Transverse colon (tissue), 4 donors: ENCODE results near the gene FXYD7. TPM values are rescaled to one million over a fixed set of nuclear protein-coding genes. Genes with fewer than 3 reads are reported as not detected.

Experiments used
- DNase-seq: peaks from one replicate; pipeline ENCODE4 v3.0.0-alpha.2; 2019
- H3K27ac ChIP-seq, 4 donors: fragments of 200-600 bp; sonication (generic); 2 replicates each; pipeline ENCODE4 v1.5.1; 2016 to 2018; ENCODE audit warnings: inconsistent platforms in 4 of 4
- H3K27me3 ChIP-seq: fragments of 200-600 bp; sonication (generic); 2 replicates; pipeline ENCODE4 v1.5.1; 2017; ENCODE audit warnings: inconsistent platforms
- H3K36me3 ChIP-seq, 4 donors: fragments of 200-600 bp; sonication (generic); 2 replicates each; pipeline ENCODE4 v1.5.1; 2017 to 2019; ENCODE audit warnings: inconsistent platforms in 4 of 4
- H3K4me1 ChIP-seq, 4 donors: fragments of 200-600 bp; sonication (generic); 2 replicates each; pipeline ENCODE4 v1.5.1; 2017 to 2020; ENCODE audit warnings: inconsistent platforms in 4 of 4
- H3K4me3 ChIP-seq, 4 donors: fragments of 200-600 bp; sonication (generic); 1 replicate in 1 of 4; 2 replicates in 3 of 4; pipeline versions ENCODE4 v1.5.1 to v1.6.1; 2017 to 2019; ENCODE audit warnings: inconsistent platforms in 4 of 4
- H3K9me3 ChIP-seq, 2 donors: fragments of 200-600 bp; sonication (generic); 2 replicates each; pipeline ENCODE4 v1.5.1; 2017 to 2019; ENCODE audit warnings: inconsistent platforms in 2 of 2
- CTCF ChIP-seq, 5 experiments: fragments of 200-600 bp in 3 of 5; fragments of 450-650 bp in 2 of 5; sonication (generic) in 3 of 5; IDR thresholded peaks; 1 replicate in 2 of 5; 2 replicates in 3 of 5; pipeline ENCODE4 v1.5.1; 2016 to 2017; ENCODE audit warnings: antibody characterized with exemption in 5 of 5, inconsistent platforms in 3 of 5, mild to moderate bottlenecking in 2 of 5, moderate library complexity in 1 of 5
- EP300 ChIP-seq: sonication (generic); formaldehyde crosslinking; IDR thresholded peaks from one replicate; pipeline ENCODE4 v1.6.1; 2017; ENCODE audit warnings: antibody characterized with exemption, low read depth
- POLR2A ChIP-seq: fragments of 450-650 bp; IDR thresholded peaks from one replicate; pipeline ENCODE4 v1.6.1; 2016; ENCODE audit warnings: antibody characterized with exemption, mild to moderate bottlenecking, moderate library complexity
- POLR2AphosphoS5 ChIP-seq, 3 donors: sonication (generic); formaldehyde crosslinking; IDR thresholded peaks; one replicate each; pipeline ENCODE4 v1.6.1; 2016; ENCODE audit warnings: antibody characterized with exemption in 3 of 3
- WGBS, 2 donors: methylation state at CpG; one replicate each; pipeline ENCODE4 v1.1.5; 2018; ENCODE audit warnings: low coverage in 1 of 2; 5-methylcytosine and 5-hydroxymethylcytosine counted together
- in situ Hi-C, 4 donors: fragments of 200-750 bp; cut with MboI; loops; one replicate each; pipeline versions ENCODE4 v1.15.0 to v1.15.1; 2017; ENCODE audit warnings: low sequenced_read_pairs in 3 of 4, low pct_ligation_motif_present in 1 of 4, low pct_unique_long_range_greater_than_20kb in 1 of 4
- intact Hi-C: fragments of 100-400 bp; cut with DNase I; formaldehyde crosslinking; loops from one replicate; pipeline ENCODE4 v1.15.1; 2023; ENCODE audit warnings: low total_unique reads
- total RNA-seq, 4 donors: library from RNA; depleted of rRNA; stranded (reverse); fragments of >200 nt; gene quantifications; one replicate each; pipeline ENCODE4 v1.1.0, GENCODE V29; 2016

The FXYD7 gene
- total RNA-seq, 4 donors from 2014 or later = not detected

DNA sequence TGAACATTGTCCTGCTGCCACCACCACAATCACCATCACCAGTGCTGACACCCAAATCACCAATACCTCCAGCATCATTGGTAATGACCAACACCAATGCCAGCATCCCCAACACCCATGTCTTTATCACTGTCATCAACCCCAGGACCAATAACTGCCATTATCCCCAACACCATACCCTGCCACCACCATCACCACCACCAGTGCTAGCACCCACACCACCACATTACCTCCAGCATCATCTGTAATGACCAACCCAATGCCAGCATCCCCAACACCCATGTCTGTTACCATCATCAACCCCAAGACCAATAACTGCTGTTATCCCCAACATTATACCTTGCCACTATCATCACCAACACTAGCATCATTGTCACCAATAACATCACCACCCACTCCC, 10.8 kb upstream of the FXYD7 start:
- no peaks in the 10 kb centered on the region for H3K9me3 ChIP-seq
- in situ Hi-C loops = no loop called here
- no peaks in the 10 kb centered on the region for H3K36me3 ChIP-seq
- H3K4me3 ChIP-seq = no peak overlapping the region
- H3K27ac ChIP-seq = peak overlapping the region in 1 of 4 donors; percentile 92
- peaks cover 23 to 58% (median 41%) of the 10 kb centered on the region in 4 donors for H3K4me1 ChIP-seq
- no peak for DNase-seq
- intact Hi-C loops = no loop called here
- H3K27me3 ChIP-seq = no peaks in the 10 kb centered on the region
- no peak for TF ChIP-seq POLR2A
- no peak for TF ChIP-seq CTCF (IDR thresholded peaks at IDR 0.05)
- TF ChIP-seq POLR2AphosphoS5 (IDR thresholded peaks at IDR 0.05) = no peak
- no peak for TF ChIP-seq EP300

- Histone ChIP-seq H3K4me3 (no peak overlapping the region), H3K36me3 (no peaks in the 10 kb centered on the region), H3K4me1 (peaks cover 21 to 57% (median 37%) of the 10 kb centered on the region in 4 donors), H3K27ac (peak overlapping the region; percentile 55 to 91 (median 76)), H3K27me3 (no peaks in the 10 kb centered on the region), H3K9me3 (no peaks in the 10 kb centered on the region)
- 78% methylated on average over 11 of the region's 11 CpGs; no CpG with 5 or more reads in 1 of the 2 donors for WGBS, 2 donors
- DNase-seq = no peak
- intact Hi-C loops = no loop called here
- in situ Hi-C loops = no loop called here
- TF ChIP-seq POLR2AphosphoS5 (IDR thresholded peaks at IDR 0.05) (no peak), POLR2A (no peak)
Observed at GRCh38 chr19:35133826-35134225, 9.2 kb upstream of the FXYD7 start.

DNA sequence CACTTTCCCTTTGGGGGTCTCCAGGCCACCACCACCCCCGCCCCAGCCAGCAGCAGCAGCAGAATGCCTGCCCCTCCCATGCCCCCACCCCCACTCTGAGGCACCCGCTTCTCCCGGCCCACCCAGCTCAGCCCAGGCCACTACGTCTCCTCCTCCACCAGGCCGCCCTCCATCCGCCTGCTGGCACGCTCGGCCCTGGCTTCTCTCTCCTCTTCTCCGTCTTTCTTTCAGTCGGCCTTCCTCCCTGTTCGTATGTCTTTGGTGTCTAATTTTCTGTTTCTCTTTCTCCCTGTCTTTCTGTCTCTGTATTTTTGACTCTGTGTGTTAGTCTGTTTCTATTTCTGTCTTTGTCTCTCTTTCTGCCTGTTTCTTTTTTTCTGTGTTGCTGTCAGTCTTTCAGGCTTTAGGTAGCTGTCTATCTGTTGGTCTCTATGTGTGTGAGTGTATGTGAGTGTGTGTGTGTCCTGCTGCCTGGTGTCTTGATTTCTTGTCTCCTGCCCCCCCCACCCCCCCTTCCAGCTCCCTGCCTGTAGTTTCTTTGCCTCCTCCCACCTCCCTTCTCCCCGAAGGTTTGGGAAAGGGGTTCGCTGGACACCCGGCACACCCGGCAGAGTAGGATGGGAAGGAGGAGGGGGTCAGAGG, 8.3 kb upstream of the FXYD7 start, which contains the start of gene LGI4:
Gene LGI4, minus strand, starts transcription at position 459 of the 642 bp plus-strand sequence. Its CDS starts 379 bp downstream, at position 80.
- Histone ChIP-seq H3K27me3 (no peaks in the 10 kb centered on the region), H3K4me1 (peaks cover 18 to 53% (median 34%) of the 10 kb centered on the region in 4 donors), H3K27ac (peak within 1 kb of the TSS; percentile 55 to 91 (median 76)), H3K9me3 (no peaks in the 10 kb centered on the region), H3K36me3 (no peaks in the 10 kb centered on the region), H3K4me3 (peak within 1 kb of the TSS in 1 of 4 donors; percentile 15)
- WGBS, 2 donors = 68% methylated on average over 15 of the region's 15 CpGs; no CpG with 5 or more reads in 1 of the 2 donors
- intact Hi-C loops (no loop called here), in situ Hi-C loops (no loop called here)
- no peak for DNase-seq
- TF ChIP-seq CTCF (IDR thresholded peaks at IDR 0.05) (no peak), POLR2A (no peak), POLR2AphosphoS5 (IDR thresholded peaks at IDR 0.05) (no peak), EP300 (no peak)

DNA sequence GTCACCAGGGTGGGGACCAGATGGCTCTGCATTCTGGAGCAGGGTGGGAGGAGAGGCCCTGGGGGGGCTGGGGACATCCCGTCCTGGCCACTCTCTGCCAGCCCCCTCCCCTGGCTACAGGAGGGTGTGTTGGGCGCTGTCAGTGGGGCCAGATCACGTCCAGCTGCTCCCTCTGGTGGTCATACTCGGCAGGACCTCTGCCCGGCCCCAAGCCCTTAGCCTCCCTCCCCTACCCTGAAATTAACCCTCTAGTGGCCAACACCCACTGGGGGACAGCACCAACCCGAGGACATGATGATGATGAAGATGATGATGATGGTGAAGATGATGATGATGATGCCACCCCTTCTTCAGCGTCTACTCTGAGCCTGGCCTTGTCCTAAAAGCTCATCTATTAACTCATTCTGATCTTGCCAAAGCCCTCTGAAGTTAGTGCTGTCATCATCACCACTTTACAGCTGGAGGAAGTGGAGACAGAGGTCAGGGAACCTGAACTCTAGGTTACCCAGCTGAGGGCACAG, 7.6 kb upstream of the FXYD7 start:
- DNase-seq = peak; percentile 88
- peaks cover 23 to 54% (median 35%) of the 10 kb centered on the region in 4 donors for H3K4me1 ChIP-seq
- H3K27me3 ChIP-seq = no peaks in the 10 kb centered on the region
- no peaks in the 10 kb centered on the region for H3K9me3 ChIP-seq
- intact Hi-C loops (no loop called here), in situ Hi-C loops (no loop called here)
- 0% methylated on average over 7 of the region's 7 CpGs; no CpG with 5 or more reads in 1 of the 2 donors for WGBS, 2 donors
- no peaks in the 10 kb centered on the region for H3K36me3 ChIP-seq
- H3K4me3 ChIP-seq = peak overlapping the region in 1 of 4 donors; percentile 15
- peak overlapping the region; percentile 55 to 91 (median 76) for H3K27ac ChIP-seq
- TF ChIP-seq POLR2AphosphoS5 (IDR thresholded peaks at IDR 0.05) (peak in 1 of 3 donors; percentile 25), CTCF (IDR thresholded peaks at IDR 0.05) (peak; percentile 86 to 98 (median 91)), EP300 (peak; percentile 34), POLR2A (no peak)
